Measurements from ENCODE around the gene CRK.
"Not testable (repeated sequence)": the region's sequence is repeated elsewhere in the genome, so short reads cannot be mapped to it uniquely, and the experiment has no call there.

The CRK gene

GRCh38 chr17:1449412-1449967 lies 6.5 kb downstream of the CRK start:
- Histone ChIP-seq H3K4me3 (ENCODE audit: low read depth, low read length) (no peak overlapping the region), H3K36me3 (no peaks in the 10 kb centered on the region), H3K4me1 (no peaks in the 10 kb centered on the region), H3K9me3 (no peaks in the 10 kb centered on the region), H3K27me3 (no peaks in the 10 kb centered on the region)
- no peak for DNase-seq
- no peak for TF ChIP-seq CTCF (IDR thresholded peaks at IDR 0.05; ENCODE audit: low read depth, low read length)

- no peaks in the 10 kb centered on the region for H3K4me1 ChIP-seq
- no peak overlapping the region for H3K4me3 ChIP-seq (ENCODE audit: low read depth, low read length)
- no peaks in the 10 kb centered on the region for H3K27me3 ChIP-seq
- H3K36me3 ChIP-seq = no peaks in the 10 kb centered on the region
- no peak for TF ChIP-seq CTCF (IDR thresholded peaks at IDR 0.05; ENCODE audit: low read depth, low read length)
- no peaks in the 10 kb centered on the region for H3K9me3 ChIP-seq
- no peak for DNase-seq
Observed at GRCh38 chr17:1447052-1447451, 9.0 kb downstream of the CRK start.

- no peak for DNase-seq
- TF ChIP-seq CTCF (IDR thresholded peaks at IDR 0.05; ENCODE audit: low read depth, low read length) = no peak
- no peak overlapping the region for H3K4me3 ChIP-seq (ENCODE audit: low read depth, low read length)
- H3K9me3 ChIP-seq = no peaks in the 10 kb centered on the region
- no peaks in the 10 kb centered on the region for H3K4me1 ChIP-seq
- no peaks in the 10 kb centered on the region for H3K36me3 ChIP-seq
- no peaks in the 10 kb centered on the region for H3K27me3 ChIP-seq
Observed at GRCh38 chr17:1446201-1446600, 9.8 kb downstream of the CRK start.

DNA sequence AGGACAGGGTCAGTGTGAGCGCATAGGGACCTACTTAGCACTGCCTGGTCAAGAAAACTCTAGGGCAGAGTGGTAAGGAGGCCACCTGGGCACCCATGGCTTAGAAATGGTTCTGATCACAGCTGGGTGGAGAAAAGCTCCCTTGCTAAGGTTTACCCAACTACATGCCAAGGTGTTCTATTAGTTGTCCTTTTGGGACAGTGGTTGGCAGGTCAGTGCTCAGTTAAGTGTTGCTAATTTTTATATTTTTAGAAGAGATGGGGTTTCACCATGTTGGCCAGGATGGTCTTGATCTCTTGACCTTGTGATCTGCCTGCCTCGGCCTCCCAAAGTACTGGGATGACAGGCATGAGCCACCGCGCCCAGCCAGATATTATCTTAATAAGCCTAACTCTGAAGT lies 10.3 kb downstream of the CRK start:
- not testable (repeated sequence) for H3K4me3 ChIP-seq (ENCODE audit: low read depth, low read length); H3K36me3 ChIP-seq; H3K9me3 ChIP-seq; DNase-seq; H3K4me1 ChIP-seq; H3K27me3 ChIP-seq

DNA sequence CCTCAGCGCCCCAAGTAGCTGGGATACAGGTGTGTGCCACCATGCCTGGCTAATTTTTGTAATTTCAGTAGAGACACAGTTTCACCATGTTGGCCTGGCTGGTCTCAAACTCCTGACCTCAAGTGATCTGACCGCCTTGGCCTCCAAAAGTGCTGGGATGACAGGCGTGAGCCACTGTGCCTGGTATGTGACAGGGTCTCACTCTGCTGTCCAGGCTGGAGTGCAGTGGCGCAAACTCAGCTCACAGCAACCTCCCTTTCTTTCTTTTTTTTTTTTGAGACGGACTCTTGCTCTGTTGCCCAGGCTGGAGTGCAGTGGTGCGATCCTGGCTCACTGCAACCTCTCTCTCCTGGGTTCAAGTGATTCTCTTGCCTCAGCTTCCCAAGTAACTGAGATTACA lies 13.3 kb downstream of the CRK start:
- DNase-seq; H3K9me3 ChIP-seq; H3K4me3 ChIP-seq (ENCODE audit: low read depth, low read length); H3K4me1 ChIP-seq; H3K36me3 ChIP-seq; H3K27me3 ChIP-seq: not testable (repeated sequence)

DNA sequence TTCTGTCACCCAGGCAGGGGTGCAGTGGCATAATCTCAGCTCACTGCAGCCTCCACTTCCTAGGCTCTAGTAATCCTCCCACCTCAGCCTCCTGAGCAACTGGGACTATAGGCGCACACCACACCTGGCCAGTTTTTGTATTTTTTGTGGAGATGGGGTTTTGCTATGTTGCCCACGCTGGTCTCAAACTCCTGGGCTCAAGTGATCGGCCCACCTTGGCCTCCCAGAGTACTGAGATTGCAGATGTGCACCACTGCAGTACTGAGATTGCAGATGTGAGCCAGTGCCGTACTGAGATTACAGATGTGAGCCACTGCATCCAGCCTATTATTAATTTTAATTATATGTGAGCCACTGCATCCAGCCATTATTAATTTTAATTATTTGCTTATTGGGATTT lies 13.8 kb downstream of the CRK start:
- H3K27me3 ChIP-seq = no peaks in the 10 kb centered on the region
- no peak for DNase-seq
- H3K4me1 ChIP-seq = no peaks in the 10 kb centered on the region
- no peaks in the 10 kb centered on the region for H3K9me3 ChIP-seq
- no peak overlapping the region for H3K4me3 ChIP-seq (ENCODE audit: low read depth, low read length)
- no peaks in the 10 kb centered on the region for H3K36me3 ChIP-seq
- TF ChIP-seq CTCF (IDR thresholded peaks at IDR 0.05; ENCODE audit: low read depth, low read length) = no peak

- Histone ChIP-seq H3K4me3 (ENCODE audit: low read depth, low read length) (no peak overlapping the region), H3K4me1 (no peaks in the 10 kb centered on the region), H3K27me3 (no peaks in the 10 kb centered on the region), H3K9me3 (no peaks in the 10 kb centered on the region), H3K36me3 (no peaks in the 10 kb centered on the region; the same call in 1 of the 2 replicates)
- TF ChIP-seq CTCF (IDR thresholded peaks at IDR 0.05; ENCODE audit: low read depth, low read length) = no peak
- DNase-seq = no peak
Observed at GRCh38 chr17:1440921-1441320, 15.1 kb downstream of the CRK start.
